K562 (cell line): Measurements from ENCODE around the gene RPE65. TPM values are rescaled to one million over a fixed set of nuclear protein-coding genes. Genes with fewer than 3 reads are reported as not detected.
"Not testable (repeated sequence)": the region's sequence is repeated elsewhere in the genome, so short reads cannot be mapped to it uniquely, and the experiment has no call there.

Experiments
- ATAC-seq: fragments of 200-7000 bp; cut with Tn5 transposase; 3 replicates; pipeline ENCODE4 v1.9.1; 2020; ENCODE audit warnings: moderate library complexity
- BruUV-seq: library from RNA; stranded (reverse); fragments of 400-500 nt; replicated peaks from 2 replicates; lab custom pipeline; 2021; lab: Mats Ljungman, UMichigan
- CTCF ChIA-PET: fragments of 300-600 bp; formaldehyde crosslinking; extraction: SDS; loops from one replicate; lab custom pipeline; 2021; ENCODE audit warnings: low intra/inter-chr PET ratio; lab: Yijun Ruan, JAX
- POLR2A ChIA-PET: fragments of 300-600, 350-650 bp; sonication (Branson Sonifier 250); formaldehyde crosslinking; extraction: SDS; loops from one replicate; lab custom pipeline; 2021; ENCODE audit warnings: antibody characterized with exemption, inconsistent platforms; lab: Yijun Ruan, JAX
- DNase-seq, 4 experiments: peaks; one replicate each; pipeline versions ENCODE4 v3.0.0 to v3.0.0-alpha.2; 2011 to 2018; ENCODE audit warnings: low spot score in 3 of 4, mixed read lengths in 3 of 4; ENCODE audit errors: extremely low read depth in 1 of 4
- FAIRE-seq: peaks from 2 replicates; lab custom pipeline; 2011; peaks lifted over from hg19 to GRCh38; lab: Jason Lieb, UNC
- H2AFZ ChIP-seq: 2 replicates; pipeline ENCODE4 v1.6.0; 2011; ENCODE audit warnings: low read depth, low read length, control low read depth, inconsistent platforms
- H3K27ac ChIP-seq: fragments of 200-600 bp; 3 replicates; pipeline ENCODE4 v1.8.0; 2011; ENCODE audit warnings: low read depth, mild to moderate bottlenecking, control low read depth, inconsistent platforms, low read length, moderate library complexity, mixed read lengths; ENCODE audit errors: extremely low read depth
- H3K27me3 ChIP-seq, 2 experiments: fragments of 300-600 bp in 1 of 2; 2 replicates in 1 of 2; 3 replicates in 1 of 2; pipeline versions ENCODE4 v1.6.0 to v1.8.0; 2011; ENCODE audit warnings: inconsistent platforms in 2 of 2, low read length in 2 of 2, mild to moderate bottlenecking in 1 of 2, mixed read lengths in 1 of 2, moderate library complexity in 1 of 2; ENCODE audit not compliant: control insufficient read depth in 2 of 2, insufficient read depth in 2 of 2
- H3K36me3 ChIP-seq: fragments of 300-600 bp; 3 replicates; pipeline ENCODE4 v1.8.0; 2011; ENCODE audit warnings: mild to moderate bottlenecking, low read length, inconsistent platforms; ENCODE audit not compliant: control insufficient read depth, insufficient read depth
- H3K4me1 ChIP-seq, 2 experiments: fragments of 200-600 bp in 1 of 2; replicated peaks in 1 of 2; 2 replicates in 1 of 2; 3 replicates in 1 of 2; pipeline versions ENCODE4 v1.5.1 to v1.8.0; 2011; ENCODE audit warnings: inconsistent platforms in 2 of 2, low read length in 2 of 2, mild to moderate bottlenecking in 1 of 2, mixed read lengths in 1 of 2, moderate library complexity in 1 of 2; ENCODE audit not compliant: control insufficient read depth in 2 of 2, insufficient read depth in 2 of 2
- H3K4me2 ChIP-seq: 2 replicates; pipeline ENCODE4 v1.6.1; 2011; ENCODE audit warnings: low read length, control low read depth, inconsistent platforms, mixed read lengths; ENCODE audit not compliant: insufficient read depth
- H3K4me3 ChIP-seq: fragments of 200-600 bp; sonication (generic), shearing (Covaris generic); 2 replicates; pipeline ENCODE4 v1.5.1; 2016; ENCODE audit warnings: control low read depth, inconsistent platforms
- H3K79me2 ChIP-seq: fragments of 200-600 bp; 3 replicates; pipeline ENCODE4 v1.8.0; 2011; ENCODE audit warnings: low read length, inconsistent platforms; ENCODE audit not compliant: control insufficient read depth, insufficient read depth
- H3K9ac ChIP-seq, 2 experiments: 2 replicates each; pipeline versions ENCODE4 v1.6.0 to v1.6.1; 2011; ENCODE audit warnings: low read depth in 2 of 2, low read length in 2 of 2, control low read depth in 1 of 2, inconsistent platforms in 1 of 2, mild to moderate bottlenecking in 1 of 2, mixed read lengths in 1 of 2; ENCODE audit not compliant: insufficient read depth in 1 of 2
- H3K9me1 ChIP-seq: one replicate; pipeline ENCODE4 v1.6.0; 2011; ENCODE audit warnings: inconsistent platforms, mild to moderate bottlenecking, low read length, moderate library complexity; ENCODE audit not compliant: control insufficient read depth, insufficient read depth
- H3K9me3 ChIP-seq: replicated peaks from 2 replicates; pipeline ENCODE4 v1.5.1; 2011; ENCODE audit warnings: low read depth, low read length, inconsistent platforms; ENCODE audit not compliant: control insufficient read depth, insufficient read depth
- H4K20me1 ChIP-seq: replicated peaks from 2 replicates; pipeline ENCODE4 v1.6.1; 2011; ENCODE audit warnings: low read length, inconsistent platforms, mixed read lengths; ENCODE audit not compliant: control insufficient read depth, insufficient read depth
- BRF1 ChIP-seq: IDR thresholded peaks from 3 replicates; pipeline ENCODE4 v1.6.1; 2011; ENCODE audit warnings: borderline replicate concordance, mild to moderate bottlenecking; ENCODE audit not compliant: insufficient read length; ENCODE audit errors: extremely low read depth
- ETV1 ChIP-seq: fragments of 450-650 bp; conservative IDR thresholded peaks from 2 replicates; pipeline ENCODE4 v1.6.1; 2016; ENCODE audit warnings: missing genetic modification characterization, control low read depth, low read depth, missing compliant biosample characterization
- KHSRP ChIP-seq: fragments of 450-650 bp; IDR thresholded peaks from 2 replicates; pipeline ENCODE4 v1.6.1; 2017
- POLR3A ChIP-seq: IDR thresholded peaks from 2 replicates; pipeline ENCODE4 v1.6.1; 2011; ENCODE audit warnings: borderline replicate concordance, mild to moderate bottlenecking, moderate library complexity; ENCODE audit not compliant: insufficient read length, insufficient read depth; ENCODE audit errors: extremely low read depth
- TCF15 ChIP-seq: fragments of 250-450 bp; sonication (Bioruptor Pico); IDR thresholded peaks from 2 replicates; pipeline ENCODE4 v1.8.0; 2022; ENCODE audit warnings: moderate library complexity, mild to moderate bottlenecking, inconsistent platforms
- WGBS: fragments of 100-300 bp; shearing (Covaris generic); methylation state at CpG from one replicate; pipeline ENCODE4 v1.1.6; 2016; ENCODE audit warnings: low coverage, mixed read lengths; ENCODE audit not compliant: insufficient coverage; ENCODE audit errors: missing lambda C conversion rate; 5-methylcytosine and 5-hydroxymethylcytosine counted together
- in situ Hi-C: fragments of 300-500 bp; cut with MboI; formaldehyde crosslinking; loops from 4 replicates; pipeline ENCODE4 v1.15.0; 2018; ENCODE audit warnings: inconsistent platforms, mixed read lengths
- intact Hi-C: fragments of 100-400 bp; cut with micrococcal nuclease; formaldehyde crosslinking; loops from 2 replicates; pipeline ENCODE4 v1.14.2; 2022
- polyA plus RNA-seq, 8 experiments: library from polyadenylated mRNA; depleted of rRNA in 4 of 8; stranded (reverse) in 5 of 8; unstranded in 3 of 8; fragments of >200 nt; fragmentation: Nextera tagmentation in 2 of 8; fragmentation: Illumina TruSeq in 1 of 8; extraction: Ambion mirVana in 2 of 8; extraction: Trizol in 1 of 8; gene quantifications; 2 replicates each; pipeline versions ENCODE4 v1.2.1 to v1.2.3, GENCODE V29; 2011 to 2014; ENCODE audit warnings: inconsistent platforms in 1 of 8, missing spikeins in 1 of 8
- total RNA-seq, 7 experiments: library from RNA; depleted of rRNA in 6 of 7; stranded (reverse); fragments of >200 nt in 6 of 7; fragmentation: Illumina TruSeq in 2 of 7; extraction: Trizol in 2 of 7; gene quantifications; 2 replicates each; pipeline versions ENCODE4 v1.2.1 to v1.2.3, GENCODE V29; 2011 to 2021; ENCODE audit warnings: low replicate concordance in 1 of 7

Gene RPE65
- total and polyA plus RNA-seq, 9 of the 15 experiments (the other 6 are each of a cell fraction or from before 2014, with no cell fraction given): 0.14 TPM; not detected in 8

GRCh38 chr1:68478662-68479061 lies 28.9 kb upstream of the RPE65 start (continued):
- TF ChIP-seq KHSRP (no peak), BRF1 (no peak), ETV1 (no peak), POLR3A (no peak), TCF15 (CRISPR knock-in tag) (no peak)

DNA sequence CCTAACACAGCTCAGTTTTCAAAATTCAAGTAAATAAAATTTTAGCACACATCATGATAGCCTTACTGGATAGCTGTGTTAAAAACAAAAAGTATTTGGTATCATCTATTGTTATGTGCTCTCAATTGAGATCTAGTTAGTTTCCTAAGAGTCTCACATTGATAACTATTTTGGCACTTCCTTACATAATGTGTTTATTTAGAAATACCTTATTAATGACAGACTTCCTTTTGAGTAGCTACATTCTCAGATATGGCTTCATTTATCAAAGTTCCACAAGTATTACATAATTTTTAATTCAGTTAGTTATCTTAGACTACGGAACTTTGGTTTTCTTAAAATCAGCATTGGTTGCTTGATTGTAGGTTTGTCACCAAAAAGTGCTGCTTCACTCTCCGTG lies 26.9 kb upstream of the RPE65 start:
- H3K27ac ChIP-seq, DNase-seq, H3K9me1 ChIP-seq, H3K4me2 ChIP-seq, H3K9me3 ChIP-seq, H3K9ac ChIP-seq, H3K4me3 ChIP-seq, H4K20me1 ChIP-seq, H3K27me3 ChIP-seq, CTCF ChIA-PET, FAIRE-seq, H3K79me2 ChIP-seq, BruUV-seq, H3K4me1 ChIP-seq, H2AFZ ChIP-seq, ATAC-seq, intact Hi-C loops: not testable (repeated sequence)
- WGBS: 95% methylated on average over 2 of the region's 2 CpGs
- in situ Hi-C loops: loop anchor here (25.0 kb wide), 1 partner anchor 1661 kb away; no protein-coding TSS in a partner anchor
- H3K36me3 ChIP-seq: peaks cover 53% of the 10 kb centered on the region
- POLR2A ChIA-PET: interaction anchor here (1.2 kb wide), 1 partner anchor 21 kb away, joined by 3 read pairs; the partner anchor contains the start of gene DEPDC1
